Natural killer cell (primary cell): ENCODE data around the gene CCL4L2. TPM values are rescaled to one million over a fixed set of nuclear protein-coding genes. Genes with fewer than 3 reads are reported as not detected.
"Not testable (repeated sequence)": the region's sequence is repeated elsewhere in the genome, so short reads cannot be mapped to it uniquely, and the experiment has no call there.

ENCODE experiments used
- ATAC-seq, 3 donors: fragments of 150-1000 bp in 2 of 3; fragments of 200-7000 bp in 1 of 3; cut with Tn5 transposase; 1 replicate in 1 of 3; 2 replicates in 2 of 3; pipeline ENCODE4 v1.10.0; 2021; ENCODE audit warnings: mild to moderate bottlenecking in 2 of 3, moderate library complexity in 2 of 3
- DNase-seq, 2 donors: peaks; one replicate each; pipeline versions ENCODE4 v3.0.0 to v3.0.0-alpha.2; 2013 to 2021; ENCODE audit warnings: mixed read lengths in 1 of 2
- H3K27ac ChIP-seq: one replicate; pipeline ENCODE4 v1.5.1; 2013; ENCODE audit warnings: mild to moderate bottlenecking, low read length
- H3K27me3 ChIP-seq: one replicate; pipeline ENCODE4 v1.6.1; 2013; ENCODE audit warnings: low read length; ENCODE audit not compliant: control insufficient read depth, insufficient read depth
- H3K36me3 ChIP-seq: one replicate; pipeline ENCODE4 v1.6.1; 2013; ENCODE audit warnings: low read length; ENCODE audit not compliant: control insufficient read depth, insufficient read depth
- H3K4me1 ChIP-seq: one replicate; pipeline ENCODE4 v1.6.1; 2013; ENCODE audit warnings: low read length; ENCODE audit not compliant: control insufficient read depth, insufficient read depth
- H3K4me3 ChIP-seq: one replicate; pipeline ENCODE4 v1.5.1; 2013; ENCODE audit warnings: low read length
- H3K9me3 ChIP-seq: one replicate; pipeline ENCODE4 v1.6.1; 2013; ENCODE audit warnings: low read length; ENCODE audit not compliant: control insufficient read depth, insufficient read depth
- H3K27ac Mint-ChIP-seq, 2 donors: one replicate each; pipeline ENCODE4 v1.8.0; 2022; ENCODE audit warnings: mild to moderate bottlenecking in 2 of 2, mixed read lengths in 2 of 2, moderate library complexity in 1 of 2
- H3K27me3 Mint-ChIP-seq, 2 donors: one replicate each; pipeline ENCODE4 v1.8.0; 2022; ENCODE audit warnings: low read depth in 2 of 2, mixed read lengths in 2 of 2
- H3K36me3 Mint-ChIP-seq: one replicate; pipeline ENCODE4 v1.8.0; 2022; ENCODE audit warnings: mixed read lengths
- H3K4me1 Mint-ChIP-seq, 2 donors: one replicate each; pipeline ENCODE4 v1.8.0; 2022; ENCODE audit warnings: mixed read lengths in 2 of 2
- H3K4me3 Mint-ChIP-seq: one replicate; pipeline ENCODE4 v1.8.0; 2022; ENCODE audit warnings: mild to moderate bottlenecking, moderate library complexity, mixed read lengths
- H3K9me3 Mint-ChIP-seq, 2 donors: one replicate each; pipeline ENCODE4 v1.8.0; 2022; ENCODE audit warnings: mixed read lengths in 2 of 2
- CTCF ChIP-seq: fragments of 200-600 bp; IDR thresholded peaks from one replicate; pipeline ENCODE4 v1.8.0; 2022; ENCODE audit warnings: antibody characterized with exemption
- WGBS: methylation state at CpG from one replicate; pipeline ENCODE4 v1.1.7; 2013; ENCODE audit warnings: missing lambda C conversion rate; ENCODE audit not compliant: insufficient coverage; 5-methylcytosine and 5-hydroxymethylcytosine counted together
- intact Hi-C: fragments of 100-400 bp; cut with micrococcal nuclease; formaldehyde crosslinking; loops from one replicate; pipeline ENCODE4 v1.14.2; 2022
- total RNA-seq, 4 donors: library from RNA; stranded (reverse); fragments of 120-200 nt in 1 of 4; gene quantifications; one replicate each; pipeline versions ENCODE4 v1.2.3 to v1.2.4, GENCODE V29; 2013 to 2022

Gene CCL4L2
- total RNA-seq, 3 donors from 2014 or later (not counting 1 experiment from before 2014, with no cell fraction given): 23.7 to 31.2 (median 25.4) TPM

- Mint-ChIP-seq H3K36me3 (no peaks in the 10 kb centered on the region), H3K4me3 (peak overlapping the region; percentile 78), H3K27me3 (no peaks in the 10 kb centered on the region), H3K9me3 (no peaks in the 10 kb centered on the region), H3K27ac (peak overlapping the region; percentile 87 to 91), H3K4me1 (peaks cover 81 to 83% of the 10 kb centered on the region in 2 donors)
- Histone ChIP-seq H3K27me3 (peaks cover 2% of the 10 kb centered on the region), H3K27ac (no peak overlapping the region), H3K4me1 (peaks cover 73% of the 10 kb centered on the region), H3K9me3 (peaks cover 4% of the 10 kb centered on the region), H3K4me3 (no peak overlapping the region), H3K36me3 (no peaks in the 10 kb centered on the region)
- intact Hi-C loops: loop anchor here (5.0 kb wide), 1 partner anchor 321 kb away; no protein-coding TSS in a partner anchor
- TF ChIP-seq CTCF: no peak
- DNase-seq: no peak
- WGBS: 88% methylated on average over 3 of the region's 3 CpGs
- no peak for ATAC-seq
Observed at GRCh38 chr17:36213695-36214094, 2.8 kb downstream of the CCL4L2 start.

GRCh38 chr17:36214918-36215317 lies 4.1 kb downstream of the CCL4L2 start:
- peaks cover 75 to 77% of the 10 kb centered on the region in 2 donors for H3K4me1 Mint-ChIP-seq
- peaks cover 2% of the 10 kb centered on the region for H3K27me3 ChIP-seq
- DNase-seq (no peak), ATAC-seq (peak in 2 of 3 donors; percentile 8 to 14)
- H3K27me3 Mint-ChIP-seq: no peaks in the 10 kb centered on the region
- TF ChIP-seq CTCF: no peak
- peaks cover 66% of the 10 kb centered on the region for H3K4me1 ChIP-seq
- peak overlapping the region; percentile 68 for H3K4me3 Mint-ChIP-seq
- H3K9me3 Mint-ChIP-seq: no peaks in the 10 kb centered on the region
- H3K27ac Mint-ChIP-seq: peak overlapping the region; percentile 65 to 87
- intact Hi-C loops: loop anchor here (1.0 to 5.0 kb wide), 3 partner anchors 16 to 323 kb away; no protein-coding TSS in a partner anchor
- no peak overlapping the region for H3K27ac ChIP-seq
- H3K4me3 ChIP-seq: no peak overlapping the region
- no peaks in the 10 kb centered on the region for H3K36me3 ChIP-seq
- H3K36me3 Mint-ChIP-seq: no peaks in the 10 kb centered on the region
- H3K9me3 ChIP-seq: peaks cover 10% of the 10 kb centered on the region

- intact Hi-C loops: loop anchor here (1.0 to 5.0 kb wide), 2 partner anchors 16 to 33 kb away; no protein-coding TSS in a partner anchor
- 86% methylated on average over 5 of the region's 7 CpGs for WGBS
- H3K27ac ChIP-seq, H3K36me3 Mint-ChIP-seq, H3K9me3 Mint-ChIP-seq, DNase-seq, ATAC-seq, H3K4me3 ChIP-seq, H3K27me3 Mint-ChIP-seq, H3K36me3 ChIP-seq, H3K27me3 ChIP-seq: not testable (repeated sequence)
- Mint-ChIP-seq H3K4me1 (peaks cover 68 to 70% of the 10 kb centered on the region in 2 donors), H3K4me3 (peak overlapping the region; percentile 42), H3K27ac (peak overlapping the region; percentile 65 to 87)
- peaks cover 59% of the 10 kb centered on the region for H3K4me1 ChIP-seq
- peaks cover 10% of the 10 kb centered on the region for H3K9me3 ChIP-seq
Observed at GRCh38 chr17:36215406-36216308, 4.8 kb downstream of the CCL4L2 start.

- H3K4me1 Mint-ChIP-seq: peaks cover 29 to 38% of the 10 kb centered on the region in 2 donors
- H3K4me3 ChIP-seq, ATAC-seq, H3K4me3 Mint-ChIP-seq, H3K9me3 Mint-ChIP-seq, H3K36me3 ChIP-seq, DNase-seq, H3K36me3 Mint-ChIP-seq, H3K27ac ChIP-seq, H3K27ac Mint-ChIP-seq, H3K27me3 ChIP-seq, H3K27me3 Mint-ChIP-seq: not testable (repeated sequence)
- intact Hi-C loops: loop anchor here (5.0 kb wide), 1 partner anchor 37 kb away; no protein-coding TSS in a partner anchor
- peaks cover 10% of the 10 kb centered on the region for H3K9me3 ChIP-seq
- 89% methylated on average over 1 of the region's 1 CpG for WGBS
- peaks cover 20% of the 10 kb centered on the region for H3K4me1 ChIP-seq
Observed at GRCh38 chr17:36219556-36219955, 8.7 kb downstream of the CCL4L2 start.

GRCh38 chr17:36220737-36221580 lies 10.1 kb downstream of the CCL4L2 start:
- H3K4me3 ChIP-seq, ATAC-seq: not testable (repeated sequence)

GRCh38 chr17:36221581-36222100 lies 10.8 kb downstream of the CCL4L2 start:
- H3K4me3 Mint-ChIP-seq, ATAC-seq: not testable (repeated sequence)
- WGBS: 100% methylated on average over 2 of the region's 4 CpGs

More at GRCh38 chr17:36220737-36221580, 10.1 kb downstream of the CCL4L2 start:
- H3K27ac Mint-ChIP-seq, H3K4me3 Mint-ChIP-seq, H3K4me1 ChIP-seq, DNase-seq, H3K36me3 ChIP-seq, H3K9me3 Mint-ChIP-seq, H3K36me3 Mint-ChIP-seq, H3K27ac ChIP-seq, H3K27me3 ChIP-seq, H3K27me3 Mint-ChIP-seq, intact Hi-C loops: not testable (repeated sequence)
- peaks cover 10% of the 10 kb centered on the region for H3K9me3 ChIP-seq
- WGBS: 75% methylated on average over 2 of the region's 3 CpGs
- peaks cover 15 to 24% of the 10 kb centered on the region in 2 donors for H3K4me1 Mint-ChIP-seq

More at GRCh38 chr17:36221581-36222100, 10.8 kb downstream of the CCL4L2 start:
- DNase-seq, H3K36me3 Mint-ChIP-seq, H3K27ac ChIP-seq, H3K27me3 Mint-ChIP-seq, H3K36me3 ChIP-seq, H3K9me3 Mint-ChIP-seq, H3K4me1 ChIP-seq, H3K27ac Mint-ChIP-seq, H3K27me3 ChIP-seq, intact Hi-C loops, H3K4me3 ChIP-seq: not testable (repeated sequence)
- peaks cover 8 to 17% of the 10 kb centered on the region in 2 donors for H3K4me1 Mint-ChIP-seq
- peaks cover 10% of the 10 kb centered on the region for H3K9me3 ChIP-seq
